Measurements from ENCODE around the gene INTS2.

DNA sequence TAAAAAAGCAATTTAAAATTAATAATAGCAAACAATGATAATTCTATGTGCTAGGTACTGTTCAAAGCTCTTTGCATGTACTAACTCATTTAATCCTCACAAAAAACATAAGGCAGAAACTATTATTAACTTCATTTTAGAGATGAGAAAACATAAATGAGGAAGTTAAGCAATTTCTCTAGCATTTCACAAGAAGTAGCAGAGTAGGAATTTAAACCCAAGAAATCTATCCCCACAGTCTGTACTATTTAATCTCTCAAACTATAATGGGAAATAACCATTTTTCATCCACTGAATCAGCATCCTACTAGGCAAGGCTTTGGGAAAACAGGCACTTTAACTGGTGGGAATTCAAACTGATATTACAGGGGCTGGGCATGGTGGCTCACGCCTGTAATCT lies 42.2 kb upstream of the INTS2 start:
- TF ChIP-seq ISL1 (CRISPR knock-in tag; IDR thresholded peaks at IDR 0.05) (no peak), ZFP3 (CRISPR knock-in tag; IDR thresholded peaks at IDR 0.05) (no peak), CSRNP3 (CRISPR knock-in tag; IDR thresholded peaks at IDR 0.05) (no peak), BACH2 (CRISPR knock-in tag; IDR thresholded peaks at IDR 0.05; ENCODE audit: borderline replicate concordance) (no peak), SNAI2 (CRISPR knock-in tag; IDR thresholded peaks at IDR 0.05) (no peak)
